Right lobe of liver (tissue), 4 donors: ENCODE measurements around the gene MYO3B.

ENCODE experiments used
- POLR2A ChIP-seq: fragments of 450-650 bp; IDR thresholded peaks from one replicate; pipeline ENCODE4 v1.6.1; 2017; ENCODE audit warnings: antibody characterized with exemption, mild to moderate bottlenecking
- TF ChIP-seq, protein P1 (sequence below), 4 donors: fragments of 200-600 bp in 3 of 4; fragments of 450-650 bp in 1 of 4; IDR thresholded peaks; one replicate each; pipeline versions ENCODE4 v1.5.1 to v1.8.0; 2016 to 2022; ENCODE audit warnings: antibody characterized with exemption in 4 of 4, mild to moderate bottlenecking in 2 of 4
- donor health status: DM: no; HTN: no; CAD: no.
- donor health status: DM: no; HTN: no; CAD: no.
- donor health status: DM: no; HTN: yes; CAD: no.

DNA sequence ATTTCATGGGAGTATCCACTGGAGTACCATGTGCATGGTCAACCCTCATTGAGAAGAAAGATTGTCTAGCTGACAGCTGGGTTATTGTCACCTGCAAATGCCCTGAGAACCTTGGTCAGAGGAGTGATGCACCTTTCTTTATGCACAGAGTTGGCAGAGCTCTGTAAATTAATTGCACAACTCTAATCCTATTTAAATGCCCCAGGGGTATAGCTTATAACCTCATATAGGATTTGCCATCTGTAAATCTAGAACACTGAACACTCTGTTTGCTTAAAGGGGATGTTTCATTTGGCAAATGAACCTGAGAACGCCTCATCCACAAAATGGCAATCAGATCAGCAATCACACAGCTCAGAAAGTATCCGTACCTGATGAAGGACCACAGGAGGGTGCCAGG, 465.4 kb downstream of the MYO3B start:
- TF ChIP-seq, protein P1, sequence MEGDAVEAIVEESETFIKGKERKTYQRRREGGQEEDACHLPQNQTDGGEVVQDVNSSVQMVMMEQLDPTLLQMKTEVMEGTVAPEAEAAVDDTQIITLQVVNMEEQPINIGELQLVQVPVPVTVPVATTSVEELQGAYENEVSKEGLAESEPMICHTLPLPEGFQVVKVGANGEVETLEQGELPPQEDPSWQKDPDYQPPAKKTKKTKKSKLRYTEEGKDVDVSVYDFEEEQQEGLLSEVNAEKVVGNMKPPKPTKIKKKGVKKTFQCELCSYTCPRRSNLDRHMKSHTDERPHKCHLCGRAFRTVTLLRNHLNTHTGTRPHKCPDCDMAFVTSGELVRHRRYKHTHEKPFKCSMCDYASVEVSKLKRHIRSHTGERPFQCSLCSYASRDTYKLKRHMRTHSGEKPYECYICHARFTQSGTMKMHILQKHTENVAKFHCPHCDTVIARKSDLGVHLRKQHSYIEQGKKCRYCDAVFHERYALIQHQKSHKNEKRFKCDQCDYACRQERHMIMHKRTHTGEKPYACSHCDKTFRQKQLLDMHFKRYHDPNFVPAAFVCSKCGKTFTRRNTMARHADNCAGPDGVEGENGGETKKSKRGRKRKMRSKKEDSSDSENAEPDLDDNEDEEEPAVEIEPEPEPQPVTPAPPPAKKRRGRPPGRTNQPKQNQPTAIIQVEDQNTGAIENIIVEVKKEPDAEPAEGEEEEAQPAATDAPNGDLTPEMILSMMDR (IDR thresholded peaks at IDR 0.05) = no peak
- TF ChIP-seq POLR2A = no peak
